HG03558 (cell line): ENCODE results near the gene NUP205.

ENCODE experiments used
- ATAC-seq: cut with Tn5 transposase; IDR thresholded peaks from one replicate; pipeline ENCODE4 v1.9.1; 2021; ENCODE audit warnings: moderate number of reproducible peaks; ENCODE audit not compliant: unreplicated experiment; ENCODE audit errors: extremely low read depth

The NUP205 gene

GRCh38 chr7:135541029-135541428 lies 16.7 kb upstream of the NUP205 start:
- no peak for ATAC-seq

- no peak for ATAC-seq
Measured at GRCh38 chr7:135550196-135550595, 7.5 kb upstream of the NUP205 start.

DNA sequence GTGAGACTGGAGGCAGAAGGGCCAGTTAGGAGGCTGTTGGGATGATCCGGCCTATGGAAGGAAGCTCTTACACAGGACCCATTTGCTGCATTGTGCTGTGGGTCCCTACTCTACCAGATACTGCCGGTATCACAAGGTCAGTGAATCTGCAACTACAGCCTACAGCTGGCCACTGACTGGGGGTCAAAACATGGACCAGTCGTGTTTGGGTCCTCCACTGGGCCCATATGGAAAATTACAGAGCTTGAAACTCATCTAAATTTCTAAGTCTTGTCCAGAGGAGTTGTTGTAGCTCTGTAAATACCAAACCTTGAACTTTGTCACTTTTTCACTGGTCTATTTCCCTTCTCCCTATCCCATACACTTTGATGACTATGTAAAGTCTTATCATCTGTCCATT lies 5.6 kb upstream of the NUP205 start:
- ATAC-seq: no peak

DNA sequence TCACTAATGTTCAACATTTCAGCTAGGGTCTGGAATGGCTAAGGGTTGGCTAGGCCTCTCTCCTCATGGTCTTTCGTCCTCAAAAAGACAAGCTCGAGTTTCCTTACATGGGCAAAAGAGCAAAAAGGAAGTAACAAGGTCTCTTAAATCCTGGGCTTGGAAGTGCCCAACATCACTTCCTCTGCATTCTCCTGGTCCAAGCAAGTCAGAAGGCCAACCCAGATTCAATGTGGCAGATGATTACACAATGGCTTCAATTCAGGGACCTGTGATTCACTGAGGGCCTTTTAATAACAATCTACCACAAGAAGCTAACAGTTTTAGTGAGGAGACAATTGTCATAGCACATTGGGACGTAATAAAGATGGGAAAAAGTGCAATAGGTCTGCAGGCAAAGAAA lies 4.4 kb upstream of the NUP205 start:
- ATAC-seq: no peak

GRCh38 chr7:135558337-135558767 lies 635 bp downstream of the NUP205 start:
- ATAC-seq: peak; percentile 53

DNA sequence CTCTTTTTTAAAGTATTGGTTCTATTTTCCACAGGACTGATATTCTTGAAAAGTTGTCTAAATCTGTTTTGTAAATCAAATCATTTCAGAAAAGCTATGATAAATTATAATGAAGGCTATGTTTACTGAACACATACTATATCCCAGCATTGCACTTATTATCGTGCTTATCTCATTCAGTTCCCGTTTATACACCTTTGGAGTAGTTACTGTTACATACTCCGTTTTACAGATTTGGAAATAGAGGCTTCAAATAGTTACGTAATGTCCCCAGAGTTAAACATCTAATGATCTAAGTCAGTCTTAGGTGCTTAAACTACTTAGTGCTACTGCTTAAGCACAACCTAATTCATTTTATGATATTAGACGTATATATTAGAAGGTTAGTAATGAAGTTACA lies 1.2 kb downstream of the NUP205 start:
- ATAC-seq: no peak

DNA sequence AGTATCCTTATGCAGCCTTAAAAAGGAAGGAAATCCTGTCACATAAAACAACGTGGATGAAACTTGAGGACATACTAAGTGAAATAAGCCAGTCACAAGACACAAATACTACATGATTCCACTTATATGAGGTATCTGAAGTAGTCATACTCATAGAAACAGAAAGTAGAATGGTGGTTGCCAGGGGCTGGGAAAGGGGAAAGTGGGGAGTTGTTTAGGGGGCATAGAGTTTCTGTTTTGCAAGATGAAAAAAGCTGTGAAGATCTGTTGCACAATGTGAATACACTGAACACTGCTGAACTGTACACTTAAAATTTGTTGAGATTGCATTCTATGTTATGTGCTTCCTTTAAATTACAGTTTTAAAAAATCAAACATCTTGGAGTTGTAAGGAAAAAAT lies 2.9 kb downstream of the NUP205 start:
- ATAC-seq: no peak

DNA sequence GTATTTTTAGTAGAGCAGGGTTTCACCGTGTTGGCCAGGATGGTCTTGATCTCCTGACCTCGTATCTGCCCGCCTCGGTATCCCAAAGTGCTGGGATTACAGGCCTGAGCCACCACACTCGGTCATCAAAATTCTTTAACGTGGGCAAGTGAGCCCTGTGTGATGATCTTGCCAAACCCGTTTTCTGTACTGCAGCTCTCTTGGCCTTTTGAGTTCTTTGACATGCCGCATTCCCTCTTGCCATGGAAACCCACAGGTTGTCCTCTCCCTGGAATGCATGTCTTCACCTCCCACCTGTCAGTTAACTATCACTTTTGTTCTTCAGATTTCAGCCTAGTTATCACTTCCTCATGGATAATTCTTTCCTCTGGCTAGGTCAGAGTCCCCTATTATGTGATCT lies 5.0 kb downstream of the NUP205 start:
- no peak for ATAC-seq

DNA sequence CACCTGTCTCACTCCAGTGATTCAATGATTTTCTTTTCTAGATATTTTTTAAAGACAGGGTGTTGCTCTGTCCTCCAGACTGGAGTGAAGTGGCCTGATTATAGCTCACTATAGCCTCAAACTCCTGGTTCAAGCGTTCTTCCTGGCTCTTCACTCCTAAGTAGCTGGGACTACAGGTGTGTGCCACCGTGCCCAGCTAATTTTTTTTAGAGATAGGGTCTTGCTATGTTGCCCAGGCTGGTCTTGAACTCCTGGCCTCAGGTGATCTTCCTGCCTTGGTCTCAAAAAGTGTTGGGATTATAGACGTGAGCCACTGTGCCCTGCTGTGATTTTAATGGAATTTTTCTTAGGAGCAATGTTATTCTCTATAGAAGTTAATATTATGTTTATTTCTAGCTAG lies 14.1 kb downstream of the NUP205 start:
- no peak for ATAC-seq

- ATAC-seq: no peak
Measured at GRCh38 chr7:135573541-135573940, 15.8 kb downstream of the NUP205 start.

DNA sequence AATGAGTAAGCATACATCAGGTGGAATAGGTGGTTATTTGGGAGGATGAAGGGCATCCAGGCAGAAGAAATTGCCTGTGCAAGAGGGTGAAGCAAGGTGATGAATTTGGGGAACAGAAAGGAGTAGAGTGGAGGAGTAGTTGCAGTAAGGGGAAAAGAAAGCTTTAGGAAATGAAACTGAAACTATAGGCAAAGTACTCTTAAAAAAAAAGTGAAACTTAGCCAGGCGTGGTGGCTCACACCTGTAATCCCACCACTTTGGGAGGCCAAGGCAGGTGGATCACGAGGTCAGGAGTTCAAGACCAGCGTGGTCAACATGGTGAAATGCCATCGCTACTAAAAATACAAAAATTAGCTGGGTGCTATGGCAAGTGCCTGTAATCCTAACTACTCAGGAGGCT lies 17.6 kb downstream of the NUP205 start:
- no peak for ATAC-seq

- no peak for ATAC-seq
Measured at GRCh38 chr7:135578569-135578968, 20.9 kb downstream of the NUP205 start.

GRCh38 chr7:135584362-135585353 lies 26.9 kb downstream of the NUP205 start:
- ATAC-seq: no peak

DNA sequence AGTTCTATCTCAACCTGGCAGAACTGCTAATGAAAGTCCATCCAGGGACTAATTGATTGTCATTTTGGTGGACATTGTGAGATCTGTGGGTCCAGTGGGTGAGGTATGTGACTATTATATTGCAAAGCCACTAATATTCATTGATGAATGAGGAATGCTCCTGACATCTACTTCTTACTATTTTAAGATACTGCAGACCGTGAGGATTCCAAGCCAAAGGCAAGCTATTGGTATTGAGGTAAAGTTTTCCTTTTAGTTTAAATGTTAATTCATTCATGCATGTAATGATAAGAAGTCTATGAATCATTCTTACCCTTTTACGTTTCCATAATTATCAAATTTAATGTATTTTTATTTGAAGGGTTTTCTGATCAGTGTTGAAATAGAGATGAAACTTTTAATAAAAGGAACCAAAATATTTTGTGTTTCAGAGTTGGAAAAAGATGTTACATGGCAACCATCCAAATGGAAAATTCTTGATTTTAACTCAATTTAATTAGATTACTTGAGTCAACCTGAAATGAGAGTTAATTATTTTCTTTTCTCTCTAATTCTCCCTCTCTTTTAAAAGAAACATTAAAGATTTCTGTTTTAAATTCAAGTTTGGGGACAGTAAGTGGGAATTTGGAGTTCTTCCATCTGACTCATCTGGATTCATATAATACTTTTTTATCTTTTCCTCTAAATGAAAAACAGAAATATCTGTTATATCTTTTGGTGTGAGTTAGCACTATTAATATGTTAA lies 39.6 kb downstream of the NUP205 start:
- no peak for ATAC-seq

GRCh38 chr7:135597926-135598305 lies 40.2 kb downstream of the NUP205 start:
- ATAC-seq: no peak

- ATAC-seq: no peak
Measured at GRCh38 chr7:135599471-135599870, 41.8 kb downstream of the NUP205 start.

DNA sequence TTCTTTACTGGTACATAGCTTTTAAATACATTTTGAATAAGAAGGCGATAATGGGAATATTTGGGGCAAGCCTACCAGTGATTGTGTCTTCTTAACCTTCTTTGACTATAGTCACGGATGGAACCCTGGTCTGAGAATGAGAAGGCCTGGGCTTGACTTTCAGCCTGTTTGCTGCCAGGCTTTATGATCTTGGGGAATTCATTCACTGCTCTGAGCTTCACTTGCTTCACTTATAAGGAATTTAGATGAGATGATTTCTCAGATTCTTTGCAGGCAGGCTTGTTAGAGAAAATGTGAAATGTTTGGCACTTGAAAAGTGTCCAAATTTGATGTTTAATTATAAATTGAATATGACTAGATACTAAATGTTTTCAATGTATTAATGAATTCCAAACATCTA lies 42.5 kb downstream of the NUP205 start:
- no peak for ATAC-seq

DNA sequence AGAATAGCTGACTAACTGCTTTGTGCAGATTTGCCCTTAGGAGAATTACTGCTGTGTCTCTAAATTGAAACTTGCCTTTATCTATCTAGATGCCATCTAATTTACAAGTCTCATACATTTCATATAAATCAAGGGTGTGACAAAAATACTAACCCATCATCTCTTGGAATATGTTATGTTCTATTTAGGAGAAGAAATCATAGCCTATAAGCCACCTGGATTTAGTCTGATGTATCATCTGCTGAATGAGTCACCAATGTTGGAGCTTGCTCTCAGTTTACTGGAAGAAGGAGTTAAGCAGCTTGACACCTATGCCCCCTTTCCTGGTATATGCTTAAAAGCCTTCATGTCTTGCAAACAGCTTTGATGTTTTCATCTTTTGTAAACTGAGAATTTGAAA lies 43.5 kb downstream of the NUP205 start:
- no peak for ATAC-seq

DNA sequence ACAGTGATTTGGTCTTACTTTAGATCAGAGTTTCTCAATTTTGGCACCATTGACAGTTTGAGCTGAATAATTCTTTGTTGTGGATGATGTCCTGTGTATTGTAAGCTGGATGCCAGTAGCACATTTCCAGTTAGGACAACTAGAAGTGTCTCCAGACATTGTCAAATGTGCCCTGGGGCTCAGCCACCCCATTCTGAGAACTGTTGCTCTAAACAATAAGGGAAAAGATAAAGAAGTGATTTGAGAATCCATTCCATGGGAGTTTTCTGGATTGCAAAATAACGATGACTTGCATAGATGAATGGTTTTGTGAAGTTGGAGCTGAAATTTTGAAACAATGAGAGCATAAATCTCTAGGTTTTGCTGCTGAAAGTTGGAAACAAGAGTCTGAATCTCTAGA lies 44.6 kb downstream of the NUP205 start:
- ATAC-seq: no peak

GRCh38 chr7:135616136-135616535 lies 58.4 kb downstream of the NUP205 start:
- ATAC-seq: no peak

DNA sequence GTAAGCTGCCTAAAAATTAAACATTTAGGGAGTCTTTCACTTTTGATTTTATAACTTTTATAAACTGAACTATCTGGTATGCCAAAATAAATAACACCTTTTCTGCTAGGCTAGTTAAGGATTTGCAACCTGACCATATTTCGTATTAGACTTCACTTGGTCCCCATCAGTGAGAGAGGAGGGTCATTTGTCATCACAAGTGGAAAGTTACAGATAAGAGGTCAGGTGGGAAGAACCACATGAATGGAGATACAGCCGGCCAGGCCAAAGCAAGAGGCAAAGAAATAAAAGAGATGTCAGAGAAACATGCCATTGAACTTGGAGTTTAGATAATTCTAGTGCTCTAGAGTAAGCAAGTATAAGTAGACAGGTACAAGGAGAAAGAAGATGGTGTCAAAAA lies 60.1 kb downstream of the NUP205 start:
- ATAC-seq: no peak
